Activated CD8-positive, alpha-beta memory T cell treated with anti-CD3 and anti-CD28 coated beads, Interleukin-2, amount 10 ng/mL, durations not matched to agents 7 days and 5 days (primary cell): ENCODE measurements around the gene SCO2. TPM values are rescaled to one million over a fixed set of nuclear protein-coding genes. Genes with fewer than 3 reads are reported as not detected.

Experiments used
- ATAC-seq: fragments of 150-1000 bp; cut with Tn5 transposase; one replicate; pipeline ENCODE4 v1.10.0; 2021; ENCODE audit warnings: moderate library complexity
- CTCF ChIA-PET: fragments of 350-600 bp; sonication (Branson Sonifier 250); formaldehyde crosslinking; loops from one replicate; lab custom pipeline; 2021; ENCODE audit warnings: antibody characterized with exemption; lab: Charles Lee
- DNase-seq: peaks from one replicate; pipeline ENCODE4 v3.0.0-alpha.2; 2020
- H3K27ac Mint-ChIP-seq: one replicate; pipeline ENCODE4 v1.8.0; 2021; ENCODE audit warnings: mild to moderate bottlenecking, mixed read lengths
- H3K27me3 Mint-ChIP-seq: one replicate; pipeline ENCODE4 v1.8.0; 2021; ENCODE audit warnings: mixed read lengths
- H3K36me3 Mint-ChIP-seq: one replicate; pipeline ENCODE4 v1.8.0; 2021; ENCODE audit warnings: mild to moderate bottlenecking, mixed read lengths
- H3K4me1 Mint-ChIP-seq: one replicate; pipeline ENCODE4 v1.8.0; 2021; ENCODE audit warnings: mixed read lengths
- H3K4me3 Mint-ChIP-seq: one replicate; pipeline ENCODE4 v1.8.0; 2021; ENCODE audit warnings: mild to moderate bottlenecking, moderate library complexity, mixed read lengths
- H3K9me3 Mint-ChIP-seq: one replicate; pipeline ENCODE4 v1.8.0; 2022; ENCODE audit warnings: low read depth, mixed read lengths
- total RNA-seq, 2 experiments: library from RNA; stranded (reverse); gene quantifications; one replicate each; pipeline ENCODE4 v1.2.3, GENCODE V29; 2021

The SCO2 gene
- total RNA-seq, 2 experiments from 2014 or later, result 9.1 to 11.6 TPM

DNA sequence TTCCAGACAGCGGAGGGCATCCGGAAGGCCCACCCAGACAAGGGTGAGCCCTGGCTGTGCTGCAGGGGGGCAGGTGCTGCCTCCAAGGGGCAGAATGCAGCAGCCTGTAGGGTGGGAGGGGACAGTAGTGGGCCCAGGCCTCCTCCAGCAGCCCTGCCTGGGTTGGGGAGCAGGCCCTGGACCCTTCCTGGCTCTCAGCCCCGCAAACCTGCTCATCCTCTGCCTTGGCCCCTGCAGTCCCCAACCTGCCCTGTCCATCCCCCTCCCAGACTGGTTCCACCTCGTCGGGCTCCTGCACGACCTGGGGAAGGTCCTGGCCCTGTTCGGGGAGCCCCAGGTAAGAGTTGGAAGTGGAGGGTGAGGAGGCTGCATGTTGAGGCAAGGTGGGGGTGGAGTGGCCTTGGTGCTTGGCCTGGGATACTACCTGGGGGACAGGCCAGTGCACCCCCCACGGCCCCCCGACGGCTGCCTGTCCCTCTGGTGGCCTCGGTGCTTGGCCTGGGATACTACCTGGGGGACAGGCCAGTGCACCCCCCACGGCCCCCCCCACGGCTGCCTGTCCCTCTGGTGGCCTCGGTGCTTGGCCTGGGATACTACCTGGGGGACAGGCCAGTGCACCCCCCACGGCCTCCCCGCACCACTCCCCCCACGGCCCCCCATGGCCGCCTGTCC, 37.3 kb downstream of the SCO2 start:
- no peak overlapping the region for H3K4me3 Mint-ChIP-seq
- ATAC-seq (no peak), DNase-seq (no peak)
- no peak overlapping the region for H3K27ac Mint-ChIP-seq
- H3K9me3 Mint-ChIP-seq, result no peaks in the 10 kb centered on the region
- H3K4me1 Mint-ChIP-seq, result peaks cover 8% of the 10 kb centered on the region
- no peaks in the 10 kb centered on the region for H3K27me3 Mint-ChIP-seq
- H3K36me3 Mint-ChIP-seq, result no peaks in the 10 kb centered on the region
- CTCF ChIA-PET, result no interaction called here

DNA sequence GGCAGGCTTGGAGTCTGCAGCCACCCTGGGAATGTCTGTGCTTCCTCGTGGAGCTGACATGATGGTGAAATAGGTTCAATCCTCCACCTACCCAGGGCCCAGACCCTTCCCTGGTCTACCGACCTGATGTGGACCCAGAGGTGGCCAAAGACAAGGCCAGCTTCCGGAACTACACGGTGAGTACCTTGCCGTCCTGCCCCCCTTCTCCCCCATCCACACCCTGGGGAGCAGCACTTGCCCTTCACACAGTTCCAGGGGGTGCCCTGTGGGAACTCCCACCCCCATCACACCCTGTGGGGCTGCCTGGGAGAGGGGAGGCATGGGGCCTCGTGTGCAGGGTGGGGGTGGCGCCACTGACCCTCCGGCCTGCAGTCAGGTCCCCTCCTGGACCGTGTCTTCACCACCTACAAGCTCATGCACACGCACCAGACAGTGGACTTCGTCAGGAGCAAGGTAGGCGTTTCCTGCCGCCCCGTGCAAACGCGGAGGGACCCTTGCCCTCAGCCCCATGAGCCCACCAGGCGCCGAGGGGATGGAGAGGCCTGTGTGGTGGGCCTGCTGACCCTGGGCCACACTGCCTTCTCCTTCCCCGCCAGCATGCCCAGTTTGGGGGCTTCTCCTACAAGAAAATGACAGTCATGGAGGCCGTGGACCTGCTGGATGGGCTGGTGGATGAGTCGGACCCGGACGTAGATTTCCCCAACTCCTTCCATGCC, 38.0 kb downstream of the SCO2 start:
- no peak for ATAC-seq
- Mint-ChIP-seq H3K27ac (no peak overlapping the region), H3K36me3 (no peaks in the 10 kb centered on the region), H3K9me3 (no peaks in the 10 kb centered on the region), H3K4me3 (no peak overlapping the region), H3K27me3 (no peaks in the 10 kb centered on the region), H3K4me1 (peaks cover 8% of the 10 kb centered on the region)
- no peak for DNase-seq
- CTCF ChIA-PET, result interaction anchor here (0.8 to 1.1 kb wide), 2 partner anchors 9 to 10 kb away, joined by 3 to 4 read pairs; no protein-coding TSS in a partner anchor

DNA sequence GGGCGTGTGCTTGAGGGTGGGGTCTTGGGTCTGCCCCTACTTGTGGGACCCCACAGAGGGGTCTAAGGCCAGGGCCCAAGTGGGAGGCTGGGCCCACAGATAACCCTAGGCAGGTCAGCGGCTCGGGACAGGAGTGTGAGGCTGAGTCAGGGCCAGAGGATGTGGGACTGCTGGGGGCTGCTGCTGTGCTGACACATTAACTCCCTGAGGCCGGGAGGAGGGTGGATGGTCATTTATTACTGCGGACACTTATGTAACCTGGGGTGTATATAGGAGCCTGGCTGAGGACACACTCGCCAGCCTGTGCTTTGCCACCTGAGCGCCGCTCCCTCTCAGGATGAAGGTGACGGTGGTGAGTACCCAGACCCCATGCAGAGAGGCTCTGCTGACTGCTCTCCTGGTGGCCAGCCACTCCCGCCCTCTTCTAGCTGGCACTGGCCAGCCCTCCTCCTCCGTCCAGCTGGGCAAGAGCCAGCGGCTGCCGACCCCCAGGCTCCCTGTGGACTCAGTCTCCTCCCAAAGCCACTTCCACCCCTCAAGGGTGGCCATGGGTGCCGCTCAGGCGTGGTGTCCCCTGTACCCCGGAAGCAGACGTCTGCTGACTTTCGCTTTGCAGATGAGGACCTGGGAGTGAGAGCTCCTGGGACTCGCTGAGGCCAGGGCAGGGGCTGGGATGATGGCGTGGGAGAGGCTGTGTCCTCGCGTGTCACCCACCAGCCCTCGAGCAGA, 38.7 kb downstream of the SCO2 start, which contains the start of gene MIOX:
Gene MIOX (plus strand): TSS at position 299 of the 729 bp plus-strand sequence. CDS start 39 bp downstream, at position 338.
- Mint-ChIP-seq H3K4me3 (no peak within 1 kb of the TSS), H3K4me1 (peaks cover 8% of the 10 kb centered on the region), H3K27ac (no peak within 1 kb of the TSS), H3K9me3 (no peaks in the 10 kb centered on the region), H3K27me3 (no peaks in the 10 kb centered on the region), H3K36me3 (no peaks in the 10 kb centered on the region)
- ATAC-seq, result no peak
- CTCF ChIA-PET, result interaction anchor here (0.8 to 1.1 kb wide), 2 partner anchors 8 to 11 kb away, joined by 3 to 4 read pairs; no protein-coding TSS in a partner anchor
- DNase-seq, result no peak

DNA sequence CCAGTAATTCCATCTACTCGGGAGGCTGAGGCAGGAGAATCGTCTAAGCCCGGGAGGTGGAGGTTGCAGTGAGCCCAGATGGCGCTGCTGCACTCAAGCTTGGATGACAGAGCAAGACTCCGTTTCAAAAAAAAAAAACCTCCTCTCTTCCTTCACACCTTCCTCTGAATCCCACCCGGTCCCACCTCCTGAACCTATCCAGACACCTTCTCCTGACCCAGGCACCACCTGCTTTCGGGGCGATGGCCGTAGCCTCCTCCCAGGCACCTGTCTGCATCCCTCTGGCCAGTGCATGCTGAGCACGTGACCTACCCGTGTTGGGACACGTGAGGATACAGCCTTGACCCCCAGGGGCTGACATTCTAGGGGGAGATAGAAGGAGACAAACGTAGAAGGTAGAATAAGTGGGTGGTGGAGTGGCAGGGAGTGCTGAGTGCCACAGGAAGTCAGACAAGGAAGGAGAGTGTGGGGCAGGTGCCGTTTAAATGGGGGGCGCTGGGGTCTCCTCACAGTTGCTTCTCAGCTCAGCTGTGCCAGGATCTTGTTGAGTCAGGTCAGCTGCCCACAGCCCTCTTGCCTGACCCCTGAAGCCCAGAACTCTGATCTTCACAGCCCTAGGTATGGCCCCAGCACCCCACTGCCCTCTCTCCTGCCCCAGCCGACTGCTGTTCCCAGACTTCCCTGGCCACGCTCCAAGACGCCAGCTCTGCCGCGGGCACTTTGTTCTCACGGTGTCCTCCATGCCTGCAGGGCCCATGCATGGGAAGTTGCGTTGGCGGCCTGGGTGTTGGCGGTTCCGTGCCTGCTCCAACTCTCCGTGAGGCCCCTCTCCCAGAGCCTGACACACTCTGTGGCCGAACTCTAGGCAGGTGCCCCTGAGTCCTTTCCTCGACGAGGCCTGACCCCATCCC, 39.9 kb downstream of the SCO2 start:
- CTCF ChIA-PET, result interaction anchor here (1.1 to 1.7 kb wide), 3 partner anchors 9 to 40 kb away, joined by 3 to 7 read pairs (median 4); partner anchors contain the start of gene SCO2
- H3K4me3 Mint-ChIP-seq, result no peak overlapping the region
- no peaks in the 10 kb centered on the region for H3K36me3 Mint-ChIP-seq
- peak overlapping the region; percentile 3 for H3K27ac Mint-ChIP-seq
- ATAC-seq (no peak), DNase-seq (no peak)
- no peaks in the 10 kb centered on the region for H3K4me1 Mint-ChIP-seq
- H3K9me3 Mint-ChIP-seq, result no peaks in the 10 kb centered on the region
- no peaks in the 10 kb centered on the region for H3K27me3 Mint-ChIP-seq

DNA sequence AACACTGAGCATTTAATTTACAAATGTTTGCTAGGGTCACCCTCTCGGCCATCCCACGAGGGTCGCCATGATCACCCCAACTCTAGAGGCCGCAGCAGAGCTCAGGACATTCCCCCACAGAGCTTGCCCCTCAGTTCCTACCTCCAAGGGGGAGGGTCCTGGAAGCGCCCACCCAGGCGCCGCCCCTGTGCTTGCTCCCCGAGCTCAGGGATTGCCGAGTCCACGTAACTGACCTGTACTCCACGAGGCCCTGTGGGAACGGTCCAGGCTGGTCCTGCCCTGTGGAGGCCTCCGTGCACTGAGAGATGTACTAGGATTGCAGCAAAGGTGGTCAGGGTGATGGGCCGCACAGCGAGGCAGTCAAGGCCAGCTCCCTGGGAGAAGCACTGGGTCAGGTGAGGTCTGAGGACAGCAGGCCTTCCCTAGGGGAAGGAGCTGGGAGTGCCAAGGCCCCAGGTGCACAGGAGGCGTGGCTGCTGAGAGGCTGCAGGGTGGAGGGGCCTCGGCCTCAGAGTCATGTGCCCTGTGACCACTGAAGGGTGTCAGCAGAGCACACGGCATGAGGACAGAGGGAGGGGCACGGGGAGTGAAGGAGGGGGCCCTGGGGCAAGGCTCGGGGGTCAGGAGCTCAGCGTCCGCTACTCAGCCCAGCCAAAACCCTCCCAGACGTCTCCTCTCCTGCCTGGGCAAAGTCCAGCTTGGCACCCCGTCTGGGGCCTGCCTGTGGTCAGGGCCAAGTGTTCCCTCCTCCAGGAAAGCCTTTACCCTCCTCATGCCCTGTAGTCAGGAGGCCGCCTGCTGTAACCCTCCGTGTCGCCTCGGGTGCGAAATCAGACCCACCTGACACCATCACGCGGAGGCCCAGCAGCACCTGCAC, 41.2 kb downstream of the SCO2 start:
- DNase-seq, result no peak
- Mint-ChIP-seq H3K9me3 (no peaks in the 10 kb centered on the region), H3K27ac (no peak overlapping the region), H3K27me3 (peaks cover 9% of the 10 kb centered on the region), H3K4me3 (no peak overlapping the region), H3K4me1 (no peaks in the 10 kb centered on the region), H3K36me3 (no peaks in the 10 kb centered on the region)
- CTCF ChIA-PET, result interaction anchor here (0.9 to 1.7 kb wide), 5 partner anchors 11 to 41 kb away, joined by 3 to 7 read pairs (median 3); partner anchors contain the start of gene SCO2
- no peak for ATAC-seq

DNA sequence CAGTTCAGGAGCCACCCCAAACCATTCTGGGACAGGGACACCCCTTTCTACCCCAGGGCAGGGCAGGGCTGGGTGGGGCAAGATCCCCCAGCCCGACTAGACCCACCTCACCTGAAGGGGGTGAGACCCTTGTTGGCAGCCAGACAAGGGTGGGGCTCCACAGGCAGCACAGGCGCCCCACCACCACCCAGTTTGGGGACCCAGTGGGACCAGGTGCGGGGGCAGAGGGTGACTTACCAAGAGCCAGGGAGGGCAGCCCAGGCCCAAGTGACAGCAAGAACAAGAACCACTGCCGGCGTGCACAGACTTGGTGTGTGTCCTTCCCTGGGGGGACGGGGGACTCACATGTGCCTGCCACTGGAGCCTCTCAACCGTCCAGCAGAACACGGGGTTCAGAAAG, 41.8 kb downstream of the SCO2 start:
- H3K36me3 Mint-ChIP-seq, result no peaks in the 10 kb centered on the region
- H3K4me3 Mint-ChIP-seq, result no peak overlapping the region
- CTCF ChIA-PET, result interaction anchor here (1.2 kb wide), 1 partner anchor 15 kb away, joined by 3 read pairs; no protein-coding TSS in a partner anchor
- peaks cover 15% of the 10 kb centered on the region for H3K27me3 Mint-ChIP-seq
- H3K4me1 Mint-ChIP-seq, result no peaks in the 10 kb centered on the region
- ATAC-seq, result no peak
- H3K9me3 Mint-ChIP-seq, result no peaks in the 10 kb centered on the region
- no peak overlapping the region for H3K27ac Mint-ChIP-seq
- DNase-seq, result no peak

DNA sequence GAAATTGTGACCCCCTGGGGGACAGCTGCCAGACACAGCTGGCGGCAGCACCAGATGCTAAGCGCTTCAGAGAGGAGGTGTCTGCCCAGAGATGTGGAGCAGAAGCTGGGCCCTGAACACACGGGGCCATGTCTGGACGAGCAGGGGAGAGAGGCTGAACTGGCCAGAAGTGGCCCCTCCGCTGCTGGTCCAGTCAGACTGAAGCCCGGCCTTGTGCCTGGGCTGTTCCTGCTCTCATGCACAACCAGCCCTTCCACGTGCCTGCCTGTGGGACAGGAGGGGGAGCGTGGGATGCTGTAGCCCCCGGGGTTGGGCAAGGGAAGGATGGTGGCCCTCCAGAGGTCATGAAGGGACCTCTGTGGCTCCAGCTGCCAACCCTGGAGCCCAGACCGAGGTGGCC, 42.3 kb downstream of the SCO2 start:
- CTCF ChIA-PET, result interaction anchor here (1.2 to 2.0 kb wide), 2 partner anchors 10 to 15 kb away, joined by 3 to 9 read pairs; no protein-coding TSS in a partner anchor
- Mint-ChIP-seq H3K36me3 (no peaks in the 10 kb centered on the region), H3K27ac (no peak overlapping the region), H3K9me3 (no peaks in the 10 kb centered on the region), H3K4me1 (no peaks in the 10 kb centered on the region), H3K27me3 (peaks cover 16% of the 10 kb centered on the region), H3K4me3 (no peak overlapping the region)
- no peak for DNase-seq
- ATAC-seq, result no peak

DNA sequence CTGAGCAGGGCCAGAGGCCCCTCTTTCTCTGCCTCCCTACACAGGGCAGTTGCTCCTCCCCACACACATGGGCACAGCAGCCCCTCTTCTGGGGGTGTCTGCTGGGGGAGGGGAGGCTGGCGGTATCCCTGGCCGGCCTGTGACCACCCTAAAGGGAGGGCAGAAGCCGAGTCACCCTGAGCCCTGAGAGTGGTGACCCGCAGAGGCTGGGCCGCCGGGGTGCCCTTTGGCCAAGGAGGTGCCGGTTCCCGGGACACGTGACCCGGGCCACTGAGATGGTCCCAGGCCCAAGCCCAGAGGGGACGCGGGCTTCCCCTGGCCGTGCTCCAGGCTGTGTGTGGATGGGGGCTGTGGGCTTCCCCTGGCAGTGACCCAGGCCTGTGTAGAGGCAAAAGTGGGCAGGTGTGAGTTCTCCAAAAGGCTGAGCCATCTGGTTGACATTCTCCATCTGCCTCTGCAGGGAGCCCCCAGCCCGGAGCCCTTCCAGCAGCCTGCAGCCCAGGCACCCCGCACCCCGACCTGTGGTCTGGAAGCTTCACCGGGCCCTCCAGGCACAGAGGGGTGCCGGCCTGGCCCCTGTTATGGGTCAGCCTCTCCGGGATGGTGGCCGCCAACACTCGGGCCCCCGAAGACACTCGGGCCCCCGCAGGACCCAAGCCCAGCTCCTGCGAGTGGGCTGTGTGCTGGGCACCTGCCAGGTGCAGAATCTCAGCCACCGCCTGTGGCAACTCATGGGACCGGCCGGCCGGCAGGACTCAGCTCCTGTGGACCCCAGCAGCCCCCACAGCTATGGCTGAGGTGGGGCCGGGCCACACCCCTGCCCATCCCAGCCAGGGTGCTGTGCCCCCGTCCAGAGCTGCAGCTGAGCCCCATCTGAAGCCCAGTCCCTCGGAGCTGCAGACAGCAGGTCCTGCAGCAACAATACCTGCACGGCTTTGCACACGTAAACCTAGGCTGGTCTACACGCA, 43.0 kb downstream of the SCO2 start:
- H3K36me3 Mint-ChIP-seq, result no peaks in the 10 kb centered on the region
- CTCF ChIA-PET, result interaction anchor here (0.8 to 2.0 kb wide), 3 partner anchors 9 to 17 kb away, joined by 4 to 9 read pairs (median 5); no protein-coding TSS in a partner anchor
- no peak for DNase-seq
- no peaks in the 10 kb centered on the region for H3K9me3 Mint-ChIP-seq
- no peak overlapping the region for H3K27ac Mint-ChIP-seq
- H3K4me3 Mint-ChIP-seq, result peak overlapping the region; percentile 64
- ATAC-seq, result no peak
- no peaks in the 10 kb centered on the region for H3K4me1 Mint-ChIP-seq
- peaks cover 16% of the 10 kb centered on the region for H3K27me3 Mint-ChIP-seq

DNA sequence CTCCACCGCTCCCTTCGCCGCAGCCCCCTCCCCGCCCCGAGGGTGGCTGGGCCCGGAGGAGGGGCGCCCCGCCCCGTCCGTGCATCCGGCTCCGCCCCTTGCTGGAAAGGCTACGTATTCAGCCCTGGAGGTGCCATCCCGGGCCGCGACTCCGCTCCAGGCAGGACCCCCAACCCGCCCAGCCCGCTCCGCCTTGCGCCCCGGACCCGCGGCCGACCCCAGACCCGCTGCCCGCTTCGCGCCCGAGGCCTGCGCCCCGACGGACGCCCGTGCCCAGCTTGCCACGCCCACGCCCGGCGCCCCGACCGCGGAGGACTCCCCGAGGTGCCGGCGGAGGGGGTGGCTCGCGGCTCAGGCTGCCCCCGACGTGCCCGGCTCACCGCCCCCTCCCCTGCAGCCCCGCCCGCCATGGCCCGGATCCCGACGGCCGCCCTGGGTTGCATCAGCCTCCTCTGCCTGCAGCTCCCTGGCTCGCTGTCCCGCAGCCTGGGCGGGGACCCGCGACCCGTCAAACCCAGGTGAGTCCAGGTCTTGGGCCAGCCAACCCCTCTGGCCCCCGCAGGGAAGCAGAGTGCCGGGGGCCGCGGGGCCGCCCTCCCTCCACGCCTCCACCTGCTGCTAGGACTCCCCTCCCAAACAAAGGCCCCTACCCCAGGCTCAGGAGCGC, 43.8 kb downstream of the SCO2 start, which contains the start of gene ADM2:
Gene ADM2 (plus strand): TSS at position 104 of the 667 bp plus-strand sequence. CDS start 305 bp downstream, at position 409.
- H3K27ac Mint-ChIP-seq, result no peak within 1 kb of the TSS
- peaks cover 16% of the 10 kb centered on the region for H3K27me3 Mint-ChIP-seq
- H3K9me3 Mint-ChIP-seq, result no peaks in the 10 kb centered on the region
- H3K4me3 Mint-ChIP-seq, result peak within 1 kb of the TSS; percentile 64
- H3K4me1 Mint-ChIP-seq, result peaks cover 4% of the 10 kb centered on the region
- CTCF ChIA-PET, result interaction anchor here (0.8 to 2.0 kb wide), 6 partner anchors 8 to 139 kb away, joined by 3 to 9 read pairs (median 4); no protein-coding TSS in a partner anchor
- DNase-seq, result peak; percentile 72
- H3K36me3 Mint-ChIP-seq, result no peaks in the 10 kb centered on the region
- peak; percentile 90 for ATAC-seq

DNA sequence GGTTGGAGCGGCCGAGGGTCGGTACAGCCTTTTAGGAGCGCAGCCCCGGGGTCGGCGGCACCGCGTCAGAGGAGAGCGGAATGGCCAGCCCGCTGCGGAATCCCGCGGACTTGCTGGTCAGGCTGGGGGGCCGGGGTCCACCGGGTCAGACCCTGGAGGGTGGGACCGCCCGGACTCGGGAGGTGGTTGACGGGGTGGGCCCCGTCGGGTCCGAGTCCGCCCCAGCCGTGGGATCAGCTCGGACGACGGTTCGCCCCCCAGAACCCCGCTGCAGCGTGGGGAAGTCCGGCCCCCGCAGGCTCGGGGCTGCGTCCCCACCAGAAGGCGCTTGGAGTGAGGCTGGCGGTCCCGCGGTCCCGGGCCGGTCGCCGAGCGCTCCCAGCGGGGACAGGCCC, 44.4 kb downstream of the SCO2 start:
- peaks cover 4% of the 10 kb centered on the region for H3K4me1 Mint-ChIP-seq
- no peaks in the 10 kb centered on the region for H3K36me3 Mint-ChIP-seq
- H3K4me3 Mint-ChIP-seq, result peak overlapping the region; percentile 64
- no peak overlapping the region for H3K27ac Mint-ChIP-seq
- ATAC-seq (no peak), DNase-seq (no peak)
- CTCF ChIA-PET, result interaction anchor here (0.8 to 2.0 kb wide), 7 partner anchors 8 to 139 kb away, joined by 3 to 9 read pairs (median 4); no protein-coding TSS in a partner anchor
- H3K27me3 Mint-ChIP-seq, result peaks cover 16% of the 10 kb centered on the region
- H3K9me3 Mint-ChIP-seq, result no peaks in the 10 kb centered on the region
